Subcutaneous adipose tissue (tissue), 4 donors: ENCODE data around the gene KPNA3. TPM values are rescaled to one million over a fixed set of nuclear protein-coding genes. Genes with fewer than 3 reads are reported as not detected.

Experiments used
- CTCF ChIP-seq: fragments of 450-650 bp; IDR thresholded peaks from one replicate; pipeline ENCODE4 v1.5.1; 2016; ENCODE audit warnings: low read depth, mild to moderate bottlenecking, control low read depth, antibody characterized with exemption, moderate library complexity
- total RNA-seq, 4 donors: library from RNA; depleted of rRNA; stranded (reverse); fragments of >200 nt; gene quantifications; one replicate each; pipeline ENCODE4 v1.1.0, GENCODE V29; 2016

KPNA3 gene
- total RNA-seq, 4 donors from 2014 or later, result 24.1 to 54.0 (median 32.0) TPM

- TF ChIP-seq CTCF, result no peak
Observed at GRCh38 chr13:49831455-49831854, 39.0 kb upstream of the KPNA3 start.

GRCh38 chr13:49830721-49831120 is 38.2 kb upstream of the KPNA3 start:
- no peak for TF ChIP-seq CTCF

GRCh38 chr13:49829715-49830114 is 37.2 kb upstream of the KPNA3 start:
- TF ChIP-seq CTCF, result no peak

GRCh38 chr13:49828453-49828852 is 36.0 kb upstream of the KPNA3 start:
- TF ChIP-seq CTCF, result no peak

GRCh38 chr13:49827891-49828290 is 35.4 kb upstream of the KPNA3 start:
- TF ChIP-seq CTCF, result no peak

GRCh38 chr13:49827336-49827735 is 34.9 kb upstream of the KPNA3 start:
- no peak for TF ChIP-seq CTCF

GRCh38 chr13:49821216-49822009 is 28.9 kb upstream of the KPNA3 start:
- no peak for TF ChIP-seq CTCF
